Measurements from ENCODE around the gene SRM.
A peak's percentile ranks its signal among the peaks of the same experiment; 100 is the strongest.

The SRM gene

GRCh38 chr1:11105586-11105985 is 45.8 kb upstream of the SRM start:
- peaks cover 7 to 53% of the 10 kb centered on the region in 2 experiments for H3K36me3 ChIP-seq (ENCODE audit: control insufficient read depth in 2 of 2, insufficient read depth in 1 of 2, low read length in 2 of 2)

GRCh38 chr1:11101347-11101746 is 41.5 kb upstream of the SRM start:
- ChIA-PET CTCF (interaction anchor here (1.3 kb wide), 1 partner anchor 64 kb away, joined by 3 read pairs; no protein-coding TSS in a partner anchor), POLR2A (interaction anchor here (0.9 kb wide), 1 partner anchor 31 kb away, joined by 3 read pairs; no protein-coding TSS in a partner anchor)
- Histone ChIP-seq H3K4me3 (ENCODE audit: low read depth, low read length) (no peak overlapping the region), H3K27ac (ENCODE audit: extremely low read depth, low read depth, low read length) (no peak overlapping the region), H3K36me3 (ENCODE audit: control insufficient read depth in 2 of 2, insufficient read depth in 1 of 2, low read length in 2 of 2) (peaks cover 14 to 30% of the 10 kb centered on the region in 2 experiments), H3K9me3 (ENCODE audit: control insufficient read depth, insufficient read depth, low read depth, low read length) (no peaks in the 10 kb centered on the region), H3K4me1 (ENCODE audit: control insufficient read depth, insufficient read depth, low read length) (peaks cover 3% of the 10 kb centered on the region; the same call in 1 of the 2 replicates)
- no peak for TF ChIP-seq KLF9 (tag by site-specific recombination; IDR thresholded peaks at IDR 0.05; ENCODE audit: low read depth)
- TF ChIP-seq PRDM10 (tag by site-specific recombination; IDR thresholded peaks at IDR 0.05): peak; percentile 62
- no peak for TF ChIP-seq OSR2 (tag by site-specific recombination; IDR thresholded peaks at IDR 0.05)
- no peak for TF ChIP-seq ZNF221 (tag by site-specific recombination; IDR thresholded peaks at IDR 0.05; ENCODE audit: borderline replicate concordance)
- no peak for TF ChIP-seq TCF7L2 (IDR thresholded peaks at IDR 0.05; ENCODE audit: borderline replicate concordance, low read depth, low read length)

More at GRCh38 chr1:11105586-11105985, 45.8 kb upstream of the SRM start:
- TF ChIP-seq ZNF121 (tag by site-specific recombination; IDR thresholded peaks at IDR 0.05): no peak
- TF ChIP-seq ZNF521 (tag by site-specific recombination; IDR thresholded peaks at IDR 0.05): no peak
- TF ChIP-seq ZNF624 (tag by site-specific recombination; IDR thresholded peaks at IDR 0.05): no peak
- TF ChIP-seq TCF7L2 (IDR thresholded peaks at IDR 0.05; ENCODE audit: borderline replicate concordance, low read depth, low read length): no peak
- TF ChIP-seq ZNF704 (tag by site-specific recombination; IDR thresholded peaks at IDR 0.05): no peak
- TF ChIP-seq ZBTB10 (tag by site-specific recombination; IDR thresholded peaks at IDR 0.05): no peak
- TF ChIP-seq ZBTB44 (tag by site-specific recombination; IDR thresholded peaks at IDR 0.05): no peak
- no peak for TF ChIP-seq PBX3 (CRISPR knock-in tag; IDR thresholded peaks at IDR 0.05)
- TF ChIP-seq ZNF623 (tag by site-specific recombination; IDR thresholded peaks at IDR 0.05): no peak
- TF ChIP-seq ZFP37 (tag by site-specific recombination; IDR thresholded peaks at IDR 0.05): no peak
- no peak for TF ChIP-seq ZNF600 (tag by site-specific recombination; IDR thresholded peaks at IDR 0.05)
- TF ChIP-seq ZSCAN16 (tag by site-specific recombination; IDR thresholded peaks at IDR 0.05): no peak
- no peak for TF ChIP-seq ZNF169 (tag by site-specific recombination; IDR thresholded peaks at IDR 0.05)
- ChIA-PET CTCF (no interaction called here), POLR2A (no interaction called here)
- H3K9me3 ChIP-seq (ENCODE audit: control insufficient read depth, insufficient read depth, low read depth, low read length): no peaks in the 10 kb centered on the region
- H3K4me1 ChIP-seq (ENCODE audit: control insufficient read depth, insufficient read depth, low read length): no peaks in the 10 kb centered on the region
- H3K27ac ChIP-seq (ENCODE audit: extremely low read depth, low read depth, low read length): no peak overlapping the region
- H3K4me3 ChIP-seq (ENCODE audit: low read depth, low read length): no peak overlapping the region

Data from HEK293 (cell line).